ENCODE data around the gene VPS13D.

DNA sequence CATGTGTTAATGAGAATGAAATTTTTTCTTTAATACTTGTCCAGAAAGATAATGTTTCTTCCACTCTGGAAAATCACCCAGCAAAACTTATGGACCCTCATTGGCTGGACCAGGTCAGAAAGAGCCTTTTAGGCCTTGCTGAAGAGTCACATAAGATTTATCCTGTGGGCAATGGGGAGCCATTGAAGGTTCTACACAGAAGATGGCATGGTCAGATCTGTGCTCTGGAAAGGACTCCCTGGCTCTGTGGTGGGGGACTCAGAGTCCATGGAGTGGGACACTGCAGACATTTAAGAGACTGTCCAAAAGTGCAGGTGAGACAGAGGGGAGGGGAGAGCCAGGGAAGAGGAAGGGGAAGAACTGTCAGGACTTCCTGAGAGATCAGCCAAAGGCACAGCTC lies 321.8 kb downstream of the VPS13D start:
- TF ChIP-seq POLR2AphosphoS5 (IDR thresholded peaks at IDR 0.05; ENCODE audit: low read depth): no peak
- TF ChIP-seq, protein P1, sequence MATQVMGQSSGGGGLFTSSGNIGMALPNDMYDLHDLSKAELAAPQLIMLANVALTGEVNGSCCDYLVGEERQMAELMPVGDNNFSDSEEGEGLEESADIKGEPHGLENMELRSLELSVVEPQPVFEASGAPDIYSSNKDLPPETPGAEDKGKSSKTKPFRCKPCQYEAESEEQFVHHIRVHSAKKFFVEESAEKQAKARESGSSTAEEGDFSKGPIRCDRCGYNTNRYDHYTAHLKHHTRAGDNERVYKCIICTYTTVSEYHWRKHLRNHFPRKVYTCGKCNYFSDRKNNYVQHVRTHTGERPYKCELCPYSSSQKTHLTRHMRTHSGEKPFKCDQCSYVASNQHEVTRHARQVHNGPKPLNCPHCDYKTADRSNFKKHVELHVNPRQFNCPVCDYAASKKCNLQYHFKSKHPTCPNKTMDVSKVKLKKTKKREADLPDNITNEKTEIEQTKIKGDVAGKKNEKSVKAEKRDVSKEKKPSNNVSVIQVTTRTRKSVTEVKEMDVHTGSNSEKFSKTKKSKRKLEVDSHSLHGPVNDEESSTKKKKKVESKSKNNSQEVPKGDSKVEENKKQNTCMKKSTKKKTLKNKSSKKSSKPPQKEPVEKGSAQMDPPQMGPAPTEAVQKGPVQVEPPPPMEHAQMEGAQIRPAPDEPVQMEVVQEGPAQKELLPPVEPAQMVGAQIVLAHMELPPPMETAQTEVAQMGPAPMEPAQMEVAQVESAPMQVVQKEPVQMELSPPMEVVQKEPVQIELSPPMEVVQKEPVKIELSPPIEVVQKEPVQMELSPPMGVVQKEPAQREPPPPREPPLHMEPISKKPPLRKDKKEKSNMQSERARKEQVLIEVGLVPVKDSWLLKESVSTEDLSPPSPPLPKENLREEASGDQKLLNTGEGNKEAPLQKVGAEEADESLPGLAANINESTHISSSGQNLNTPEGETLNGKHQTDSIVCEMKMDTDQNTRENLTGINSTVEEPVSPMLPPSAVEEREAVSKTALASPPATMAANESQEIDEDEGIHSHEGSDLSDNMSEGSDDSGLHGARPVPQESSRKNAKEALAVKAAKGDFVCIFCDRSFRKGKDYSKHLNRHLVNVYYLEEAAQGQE (IDR thresholded peaks at IDR 0.05; ENCODE audit: unreplicated experiment): no peak
- TF ChIP-seq, protein P2, sequence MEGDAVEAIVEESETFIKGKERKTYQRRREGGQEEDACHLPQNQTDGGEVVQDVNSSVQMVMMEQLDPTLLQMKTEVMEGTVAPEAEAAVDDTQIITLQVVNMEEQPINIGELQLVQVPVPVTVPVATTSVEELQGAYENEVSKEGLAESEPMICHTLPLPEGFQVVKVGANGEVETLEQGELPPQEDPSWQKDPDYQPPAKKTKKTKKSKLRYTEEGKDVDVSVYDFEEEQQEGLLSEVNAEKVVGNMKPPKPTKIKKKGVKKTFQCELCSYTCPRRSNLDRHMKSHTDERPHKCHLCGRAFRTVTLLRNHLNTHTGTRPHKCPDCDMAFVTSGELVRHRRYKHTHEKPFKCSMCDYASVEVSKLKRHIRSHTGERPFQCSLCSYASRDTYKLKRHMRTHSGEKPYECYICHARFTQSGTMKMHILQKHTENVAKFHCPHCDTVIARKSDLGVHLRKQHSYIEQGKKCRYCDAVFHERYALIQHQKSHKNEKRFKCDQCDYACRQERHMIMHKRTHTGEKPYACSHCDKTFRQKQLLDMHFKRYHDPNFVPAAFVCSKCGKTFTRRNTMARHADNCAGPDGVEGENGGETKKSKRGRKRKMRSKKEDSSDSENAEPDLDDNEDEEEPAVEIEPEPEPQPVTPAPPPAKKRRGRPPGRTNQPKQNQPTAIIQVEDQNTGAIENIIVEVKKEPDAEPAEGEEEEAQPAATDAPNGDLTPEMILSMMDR (conservative IDR thresholded peaks at IDR 0.05; ENCODE audit: low read depth in 2 of 2): no peak

All from GM23338 (cell line).